DMS 273 (cell line): Measurements from ENCODE around the gene ZRANB1.

Experiments
- DNase-seq: peaks from one replicate; lab custom pipeline; 2025; ENCODE audit not compliant: unreplicated experiment; lab: John Stamatoyannopoulos, UW

The ZRANB1 gene

GRCh38 chr10:124993345-124993708 is 51.4 kb downstream of the ZRANB1 start:
- DNase-seq, result no peak

DNA sequence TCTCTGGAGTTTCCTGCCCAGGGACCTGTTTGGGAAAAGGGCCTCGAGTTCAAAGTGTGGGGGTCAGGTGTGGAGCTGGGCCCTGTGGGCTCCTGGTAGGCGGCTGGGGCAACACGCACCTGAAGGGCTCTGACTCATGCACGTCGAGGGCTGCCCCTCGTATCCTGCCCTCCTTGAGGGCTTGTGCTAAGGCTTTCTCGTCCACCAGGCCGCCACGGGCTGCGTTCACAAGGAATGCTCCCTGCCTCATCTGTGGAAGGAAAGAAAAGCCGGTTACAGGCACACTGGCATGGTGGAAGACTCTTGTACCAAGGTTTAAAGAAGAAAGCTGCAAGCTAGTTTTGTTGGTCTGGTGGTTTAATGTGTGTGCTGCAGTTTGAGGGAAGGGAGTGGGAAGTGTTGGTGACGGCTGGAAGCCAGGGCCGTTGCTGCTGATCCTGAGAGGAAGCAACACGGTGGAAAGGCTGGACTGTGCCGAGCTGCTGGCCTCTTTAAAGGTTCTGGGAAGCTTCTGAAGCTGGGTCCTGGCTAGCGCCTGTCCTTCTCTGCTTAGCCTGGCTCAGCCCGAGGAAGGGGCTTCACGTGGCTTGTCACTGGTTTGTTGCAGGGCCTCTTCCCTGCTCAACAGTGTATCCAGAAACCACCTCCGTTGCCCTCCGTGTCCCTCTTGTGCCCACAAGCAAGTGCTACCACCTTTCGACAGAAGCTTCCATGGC is 52.0 kb downstream of the ZRANB1 start:
- no peak for DNase-seq

DNA sequence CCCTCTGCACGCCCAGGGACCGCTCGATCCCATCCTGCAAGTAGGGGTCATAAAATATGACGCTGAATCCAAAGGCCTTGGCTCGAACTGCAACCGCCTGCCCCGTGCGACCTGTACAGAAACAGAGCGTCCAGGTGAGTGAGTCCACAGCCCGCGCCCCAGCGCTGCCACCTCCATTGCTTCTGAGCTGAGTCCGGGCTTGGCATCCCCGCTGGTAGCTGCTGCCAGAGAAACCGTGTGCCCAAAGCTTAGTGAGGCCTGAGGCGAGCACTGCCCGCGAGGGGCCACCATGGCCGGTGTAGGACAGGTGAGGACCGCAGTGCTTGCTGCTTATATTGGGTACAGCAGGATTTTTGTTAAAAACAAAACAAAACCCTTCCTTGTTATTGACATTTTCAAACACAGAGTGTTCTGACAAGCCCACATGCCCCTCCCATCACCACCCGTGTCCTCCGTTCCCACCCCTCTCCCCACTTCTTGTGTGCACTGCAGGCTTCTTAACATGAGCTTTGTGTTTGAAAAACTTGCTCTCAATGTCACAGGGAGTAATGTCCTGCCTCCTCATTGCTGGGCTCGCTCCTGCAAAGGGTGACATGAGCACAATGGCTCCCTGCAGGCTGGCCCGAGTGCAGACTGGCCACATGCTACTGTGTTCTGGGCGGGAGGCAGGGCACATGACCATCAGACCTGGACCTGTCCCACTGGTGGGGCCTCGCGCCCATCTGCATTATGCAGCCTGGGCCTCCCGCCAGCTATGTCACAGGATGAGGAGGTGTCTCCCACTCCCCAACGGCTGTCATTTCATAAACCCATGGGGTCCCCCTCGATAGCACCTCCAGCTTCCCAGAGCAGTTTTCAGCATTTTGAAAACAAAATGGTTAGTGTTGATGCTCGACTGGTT is 52.9 kb downstream of the ZRANB1 start:
- DNase-seq, result no peak

DNA sequence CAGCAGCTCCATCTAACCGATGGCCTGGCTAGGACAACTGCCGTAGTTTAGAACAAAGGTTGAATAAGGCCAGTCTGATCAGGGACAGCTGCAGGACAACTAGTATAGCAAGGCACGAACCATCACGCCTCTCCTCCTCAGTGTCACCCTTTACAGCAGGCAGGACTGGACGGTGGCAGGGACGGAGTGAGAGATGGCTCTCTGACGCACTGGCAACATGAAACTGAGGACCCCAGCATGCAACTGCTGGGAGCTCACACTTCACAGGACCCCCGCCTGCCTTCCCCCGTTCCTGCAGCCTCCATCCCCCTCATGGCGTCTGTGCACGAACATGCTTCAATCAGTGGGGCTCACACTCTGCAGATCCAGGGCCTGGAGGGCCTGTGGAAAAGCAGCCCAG is 53.7 kb downstream of the ZRANB1 start:
- no peak for DNase-seq

DNA sequence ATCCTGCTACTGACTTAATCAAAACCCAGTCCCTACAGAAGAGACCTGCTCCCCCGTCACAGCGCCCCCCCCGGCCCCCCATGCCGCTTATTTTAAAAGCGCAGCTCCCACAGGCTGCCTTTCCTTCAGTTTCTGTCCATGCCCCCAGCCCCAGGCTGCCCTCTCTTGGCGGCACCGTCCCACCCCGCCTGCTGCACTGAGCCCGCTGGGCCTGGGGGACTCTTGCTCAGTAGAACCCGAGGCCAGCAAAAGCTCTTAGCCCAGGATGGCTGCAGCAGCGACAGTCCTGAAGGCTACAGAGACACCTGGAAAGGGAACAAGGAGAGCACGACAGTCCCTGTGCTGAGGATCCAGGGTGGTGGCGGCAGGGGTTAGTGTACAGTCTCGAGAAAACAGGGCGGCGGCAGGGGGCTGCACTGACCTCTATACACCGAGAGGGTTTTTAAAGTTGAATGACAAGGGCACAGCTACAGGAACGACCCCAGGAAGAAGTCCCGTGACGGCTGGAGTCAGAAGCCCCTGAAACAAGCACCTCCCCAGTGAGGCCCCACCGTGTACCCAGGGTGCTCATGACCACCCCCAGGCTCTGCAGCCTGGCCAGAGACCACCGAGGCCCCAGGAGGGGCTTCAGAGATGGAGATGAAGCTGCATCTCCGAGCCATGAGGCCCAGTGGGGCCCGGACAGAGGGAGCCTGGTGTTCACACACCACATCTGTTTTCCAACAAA is 54.4 kb downstream of the ZRANB1 start:
- no peak for DNase-seq

- DNase-seq, result no peak
Measured at GRCh38 chr10:124996854-124997215, 54.9 kb downstream of the ZRANB1 start.

- DNase-seq, result no peak
Measured at GRCh38 chr10:124997306-124997705, 55.4 kb downstream of the ZRANB1 start.

DNA sequence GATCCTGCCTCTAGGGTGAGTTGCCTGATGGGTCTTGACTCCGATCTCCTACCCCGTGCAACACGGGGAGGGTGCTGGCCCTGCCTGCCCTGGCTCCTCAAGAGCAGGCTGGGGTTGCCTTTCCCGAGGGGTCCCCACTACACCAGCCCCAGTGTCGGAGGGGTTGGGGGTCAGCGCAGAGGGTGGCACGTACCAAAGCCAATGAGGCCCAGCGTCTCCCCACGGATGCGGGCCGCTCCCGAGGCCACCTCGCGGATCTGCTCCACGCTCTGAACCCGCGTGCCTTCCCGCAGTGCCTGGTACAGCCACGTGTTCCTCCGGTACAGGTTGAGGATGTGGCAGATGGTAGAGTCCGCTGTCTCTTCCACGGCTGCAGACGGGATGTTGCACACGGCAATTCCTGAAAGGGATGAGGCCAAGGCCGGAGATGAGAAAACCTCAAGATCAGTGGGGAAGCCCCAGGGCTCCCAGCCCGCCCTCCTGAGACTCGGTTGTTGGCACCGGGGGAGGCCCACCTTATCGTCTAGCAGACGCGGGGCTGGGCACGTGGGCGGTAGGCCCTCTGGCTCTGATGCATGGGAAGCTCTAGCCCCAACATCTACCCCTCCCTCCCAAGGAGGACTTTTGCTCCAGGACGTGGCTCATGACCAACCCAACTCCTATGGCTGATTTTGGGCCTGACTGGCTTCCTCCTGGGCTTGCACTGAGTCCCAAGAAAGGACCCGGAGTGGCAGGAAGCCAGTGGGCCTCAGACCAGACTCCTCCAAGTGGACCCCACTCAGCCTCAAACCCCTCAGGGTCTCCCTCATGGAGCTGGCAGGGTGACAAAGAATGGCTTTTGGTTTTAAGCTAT is 56.1 kb downstream of the ZRANB1 start:
- no peak for DNase-seq

DNA sequence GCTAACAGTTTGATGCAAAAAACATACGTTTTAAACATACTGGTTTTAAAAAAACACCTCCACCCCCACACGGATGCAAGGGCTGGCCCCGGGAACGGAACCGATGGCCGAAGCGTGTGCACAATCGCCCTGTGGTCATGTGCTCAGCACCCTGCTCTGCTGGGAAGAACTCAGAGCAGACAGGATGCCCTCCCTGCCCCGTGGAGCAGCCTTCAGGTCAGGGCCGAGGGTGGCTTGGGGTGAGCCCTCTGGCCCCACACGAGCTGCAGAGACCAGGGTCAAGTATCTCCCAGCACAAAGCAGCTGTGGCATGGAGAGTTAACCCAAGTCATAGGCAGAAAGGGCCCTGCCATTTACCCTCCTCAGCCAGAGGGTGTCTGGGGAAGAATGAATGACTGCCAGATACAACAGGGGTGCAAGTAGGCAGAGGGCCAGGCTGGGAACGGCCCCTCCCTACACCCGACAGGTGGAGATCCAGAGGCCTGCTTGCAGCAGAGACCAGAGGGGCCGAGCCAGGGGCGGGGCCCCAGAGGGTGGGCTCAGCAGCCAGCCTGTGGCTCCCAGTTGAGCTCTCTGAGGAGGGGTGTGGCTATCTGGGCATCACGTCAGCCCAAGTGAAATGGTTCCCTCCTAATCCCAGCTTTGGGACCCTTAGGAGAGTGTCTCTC is 56.8 kb downstream of the ZRANB1 start:
- DNase-seq, result no peak

DNA sequence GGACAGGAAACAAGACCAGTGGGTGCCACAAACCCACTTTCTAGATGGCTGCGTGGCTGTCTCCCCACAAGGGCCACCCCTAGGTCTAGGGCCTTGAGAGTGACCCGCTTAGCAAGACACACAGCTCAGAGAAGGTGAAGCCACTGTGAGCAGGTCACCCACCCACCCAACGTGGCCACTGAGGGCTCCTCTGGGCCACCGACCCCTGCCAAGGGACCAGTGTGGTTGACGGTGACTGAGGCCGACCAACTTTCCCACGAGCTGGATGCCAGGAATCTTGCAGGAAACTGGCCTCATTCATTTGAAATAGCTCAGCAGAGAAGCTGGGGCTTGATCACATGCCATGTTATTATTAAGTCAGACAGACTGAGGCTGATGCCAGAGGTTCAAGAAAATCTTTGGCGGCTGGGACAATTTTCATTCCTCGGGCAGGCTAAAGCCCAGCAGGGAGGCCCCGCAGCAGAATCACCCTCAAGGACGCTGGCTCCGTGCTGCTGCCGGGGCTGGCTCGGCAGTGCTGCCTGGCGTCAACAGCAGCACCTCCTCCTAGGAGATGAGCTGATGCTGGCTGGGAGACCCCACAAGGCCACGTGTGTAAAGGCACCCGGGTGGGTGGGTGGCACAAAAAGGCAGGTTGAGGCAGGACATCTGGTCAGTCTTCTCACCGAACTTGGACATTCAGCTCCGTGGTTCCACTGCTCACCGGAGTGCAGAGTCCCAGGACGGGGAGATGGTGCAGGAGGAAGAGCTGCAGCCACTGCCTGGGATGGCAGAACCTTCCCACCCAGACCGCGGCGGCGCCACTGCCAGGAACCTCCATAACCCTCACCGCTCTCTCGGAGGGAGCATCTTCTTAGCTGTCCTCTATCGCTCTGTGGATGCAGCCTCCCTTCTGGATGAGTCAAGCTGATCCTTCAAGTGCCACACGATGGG is 57.8 kb downstream of the ZRANB1 start:
- DNase-seq, result no peak

DNA sequence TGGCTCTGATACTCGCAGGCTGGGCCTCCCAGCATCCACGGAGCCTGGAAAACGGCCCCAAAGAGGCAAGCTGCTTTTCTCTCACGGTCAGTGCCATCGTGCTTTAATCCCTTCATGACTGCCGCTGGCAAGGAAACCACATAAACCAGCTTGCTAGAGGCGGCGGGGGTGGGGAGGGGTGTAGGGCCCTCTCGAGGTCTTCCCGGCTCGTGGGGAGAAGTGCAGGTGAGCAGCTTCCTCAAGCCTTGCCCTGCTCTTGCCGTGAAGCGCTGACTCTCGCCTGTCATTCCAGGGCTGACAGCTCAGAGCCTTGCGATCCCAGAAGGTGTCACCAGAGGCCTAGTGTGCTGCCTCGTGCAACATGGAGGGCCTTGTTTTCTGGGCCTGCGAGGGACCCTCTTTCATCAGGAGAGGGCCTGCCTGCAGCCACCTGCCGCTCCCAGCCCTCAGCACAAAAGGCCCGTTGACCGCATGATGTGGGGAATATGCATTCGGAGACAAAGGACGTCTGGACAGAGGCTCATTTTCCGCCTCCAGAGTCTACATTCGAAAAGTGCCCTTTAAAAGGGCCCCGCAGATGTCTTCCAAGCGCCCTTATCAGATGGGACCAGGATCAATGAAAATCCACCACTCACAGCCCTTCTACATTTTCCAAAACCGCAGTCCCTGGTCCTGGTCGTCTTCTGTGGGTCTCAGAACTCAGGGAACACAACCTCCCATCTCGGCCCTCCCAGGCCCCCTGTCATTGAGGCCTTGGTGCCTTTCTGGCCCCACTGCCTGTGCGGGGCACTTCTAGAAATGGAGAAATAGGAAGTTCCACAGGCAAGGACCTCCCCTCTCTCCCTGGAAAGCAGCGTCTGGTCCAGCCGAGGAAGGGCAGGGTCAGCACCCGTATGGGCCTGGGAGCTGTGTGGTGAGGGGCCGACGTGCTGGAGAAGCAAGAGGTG is 58.7 kb downstream of the ZRANB1 start:
- peak; percentile 25 for DNase-seq

- no peak for DNase-seq
Measured at GRCh38 chr10:125001313-125002046, 59.6 kb downstream of the ZRANB1 start.

GRCh38 chr10:125002047-125002422 is 60.1 kb downstream of the ZRANB1 start:
- DNase-seq, result no peak

- no peak for DNase-seq
Measured at GRCh38 chr10:125002423-125003145, 60.7 kb downstream of the ZRANB1 start.

DNA sequence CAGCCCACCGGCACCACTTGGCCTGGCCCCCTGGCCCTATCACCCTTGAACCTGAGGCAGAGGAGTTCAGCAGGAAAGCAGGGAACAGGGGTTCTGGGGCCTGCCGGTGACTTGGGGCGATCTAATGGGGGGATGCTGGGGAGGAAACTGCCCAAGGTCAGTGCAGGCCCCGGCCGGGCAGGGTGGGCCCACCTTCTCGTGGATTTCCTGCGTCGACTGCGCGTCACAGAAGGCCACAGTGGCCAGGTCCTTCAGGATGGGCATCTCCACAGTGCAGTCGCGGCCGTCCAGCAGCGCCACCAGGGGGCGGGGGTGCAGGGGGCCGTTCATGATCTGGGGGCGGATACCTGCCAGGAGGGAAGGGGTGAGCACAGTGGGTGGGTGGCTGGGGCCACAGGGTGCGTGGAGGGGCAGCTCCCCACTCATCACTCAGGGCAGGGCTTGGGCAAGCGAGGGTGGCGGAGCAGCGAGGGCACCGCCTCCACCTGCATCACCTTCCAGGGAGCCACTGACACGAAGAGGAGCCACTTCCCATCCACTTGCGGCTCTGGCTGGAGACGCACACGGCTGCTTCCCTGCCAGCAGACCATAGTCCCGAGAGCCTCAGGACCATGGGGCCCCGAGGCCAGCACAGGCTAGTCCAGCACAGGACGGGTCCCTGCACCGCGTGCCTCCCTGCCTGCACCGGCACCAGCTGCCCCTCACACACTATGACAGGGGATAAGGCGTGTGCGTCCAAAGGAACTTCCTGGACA is 61.4 kb downstream of the ZRANB1 start:
- no peak for DNase-seq

GRCh38 chr10:125003901-125004467 is 62.1 kb downstream of the ZRANB1 start:
- DNase-seq, result no peak
